Erythroblast (primary cell): ENCODE measurements around the gene C1QL2.

Experiments used
- GATA1 ChIP-seq: IDR thresholded peaks from 2 replicates; pipeline ENCODE4 v1.6.1; 2011; ENCODE audit warnings: low read depth, mild to moderate bottlenecking, control low read depth, low read length, moderate library complexity
- POLR2A ChIP-seq: IDR thresholded peaks from 2 replicates; pipeline ENCODE4 v1.6.1; 2011; ENCODE audit warnings: mild to moderate bottlenecking, low read length

GRCh38 chr2:119111115-119111975, 47.2 kb downstream of the C1QL2 start:
- no peak for TF ChIP-seq POLR2A
- TF ChIP-seq GATA1: no peak
